ENCODE measurements around the gene CCL8.

DNA sequence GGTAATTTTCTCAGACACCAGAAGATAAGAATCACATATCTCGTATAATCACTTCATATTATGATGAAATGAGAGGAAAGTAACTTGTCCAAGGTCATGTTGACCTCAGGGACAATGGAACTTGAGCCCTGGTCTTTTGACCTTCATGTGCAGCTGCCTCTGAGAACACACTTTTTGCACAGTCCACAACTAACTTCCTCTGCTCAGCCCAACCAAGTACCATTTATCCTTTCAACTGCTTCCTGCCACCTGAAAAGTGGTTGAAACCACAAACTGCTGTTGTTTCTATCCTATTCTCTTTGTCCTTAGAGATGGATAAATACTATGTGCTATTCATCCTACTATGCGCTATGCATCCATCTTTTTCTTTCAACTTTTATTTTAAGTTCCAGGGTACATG lies 46.1 kb downstream of the CCL8 start:
- TF ChIP-seq, protein P1, sequence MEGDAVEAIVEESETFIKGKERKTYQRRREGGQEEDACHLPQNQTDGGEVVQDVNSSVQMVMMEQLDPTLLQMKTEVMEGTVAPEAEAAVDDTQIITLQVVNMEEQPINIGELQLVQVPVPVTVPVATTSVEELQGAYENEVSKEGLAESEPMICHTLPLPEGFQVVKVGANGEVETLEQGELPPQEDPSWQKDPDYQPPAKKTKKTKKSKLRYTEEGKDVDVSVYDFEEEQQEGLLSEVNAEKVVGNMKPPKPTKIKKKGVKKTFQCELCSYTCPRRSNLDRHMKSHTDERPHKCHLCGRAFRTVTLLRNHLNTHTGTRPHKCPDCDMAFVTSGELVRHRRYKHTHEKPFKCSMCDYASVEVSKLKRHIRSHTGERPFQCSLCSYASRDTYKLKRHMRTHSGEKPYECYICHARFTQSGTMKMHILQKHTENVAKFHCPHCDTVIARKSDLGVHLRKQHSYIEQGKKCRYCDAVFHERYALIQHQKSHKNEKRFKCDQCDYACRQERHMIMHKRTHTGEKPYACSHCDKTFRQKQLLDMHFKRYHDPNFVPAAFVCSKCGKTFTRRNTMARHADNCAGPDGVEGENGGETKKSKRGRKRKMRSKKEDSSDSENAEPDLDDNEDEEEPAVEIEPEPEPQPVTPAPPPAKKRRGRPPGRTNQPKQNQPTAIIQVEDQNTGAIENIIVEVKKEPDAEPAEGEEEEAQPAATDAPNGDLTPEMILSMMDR (IDR thresholded peaks at IDR 0.05; ENCODE audit: poor library complexity), result no peak
- no peak for TF ChIP-seq EZH2 (IDR thresholded peaks at IDR 0.05; ENCODE audit: borderline replicate concordance)

Data from hepatocyte (in vitro differentiated cells).